Heart left ventricle (tissue), 13 donors: ENCODE results near the gene ANGPTL2.

Experiments used
- POLR2A ChIP-seq, 2 donors: fragments of 450-650 bp; IDR thresholded peaks; one replicate each; pipeline ENCODE4 v1.6.1; 2017; ENCODE audit warnings: antibody characterized with exemption in 2 of 2, mild to moderate bottlenecking in 2 of 2, moderate library complexity in 2 of 2
- TF ChIP-seq, protein P1 (sequence below), 12 donors: fragments of 200-600 bp; sonication (generic) in 4 of 12; IDR thresholded peaks; one replicate each; pipeline versions ENCODE4 v1.5.0 to v1.8.0; 2018 to 2022; ENCODE audit warnings: antibody characterized with exemption in 12 of 12, mild to moderate bottlenecking in 5 of 12
- donor health status: ischemic (EF 13 %, LVEDD 7.1; RV severe dilation, severe dysfunction).
- donor health status: DM: no; HTN: yes; CAD: no.
- donor health status: DM: no; HTN: no; CAD: no.
- donor health status: ischemic (EF 25% LVEDD 6.9; RV normal size, moderate dysfunction).
- donor health status: ischemic (EF 25% LVEDD 5.7; RV mildly dilated, moderate dysfunction).
- donor health status: ischemic (EF 35%, LVEDD 5.7; RV mildly dilated, moderate dysfunction).
- donor health status: nonischemic (EF 11% LVEDD 7.7; RV severe dilation, severe dysfunction).
- donor health status: DM: yes; HTN: yes; CAD: no.
- donor health status: PGD.
- donor health status: ischemic (EF 29% LVEDD 5.4; RV normal size, mild dysfunction).
- donor health status: nonischemic (EF 23%, LVEDD 6.1; RV moderate dilation, normal function).

- TF ChIP-seq, protein P1, sequence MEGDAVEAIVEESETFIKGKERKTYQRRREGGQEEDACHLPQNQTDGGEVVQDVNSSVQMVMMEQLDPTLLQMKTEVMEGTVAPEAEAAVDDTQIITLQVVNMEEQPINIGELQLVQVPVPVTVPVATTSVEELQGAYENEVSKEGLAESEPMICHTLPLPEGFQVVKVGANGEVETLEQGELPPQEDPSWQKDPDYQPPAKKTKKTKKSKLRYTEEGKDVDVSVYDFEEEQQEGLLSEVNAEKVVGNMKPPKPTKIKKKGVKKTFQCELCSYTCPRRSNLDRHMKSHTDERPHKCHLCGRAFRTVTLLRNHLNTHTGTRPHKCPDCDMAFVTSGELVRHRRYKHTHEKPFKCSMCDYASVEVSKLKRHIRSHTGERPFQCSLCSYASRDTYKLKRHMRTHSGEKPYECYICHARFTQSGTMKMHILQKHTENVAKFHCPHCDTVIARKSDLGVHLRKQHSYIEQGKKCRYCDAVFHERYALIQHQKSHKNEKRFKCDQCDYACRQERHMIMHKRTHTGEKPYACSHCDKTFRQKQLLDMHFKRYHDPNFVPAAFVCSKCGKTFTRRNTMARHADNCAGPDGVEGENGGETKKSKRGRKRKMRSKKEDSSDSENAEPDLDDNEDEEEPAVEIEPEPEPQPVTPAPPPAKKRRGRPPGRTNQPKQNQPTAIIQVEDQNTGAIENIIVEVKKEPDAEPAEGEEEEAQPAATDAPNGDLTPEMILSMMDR (IDR thresholded peaks at IDR 0.05), result no peak
- TF ChIP-seq POLR2A (IDR thresholded peaks at IDR 0.05), result no peak
Measured at GRCh38 chr9:127061411-127061810, 61.0 kb downstream of the ANGPTL2 start.
